Raji (cell line): ENCODE measurements around the gene KRTAP10-11.

Source experiments
- POLR2A ChIP-seq: IDR thresholded peaks from 2 replicates; pipeline ENCODE4 v1.6.1; 2011; ENCODE audit warnings: low read depth, low read length, control low read depth; ENCODE audit not compliant: insufficient read depth

Gene KRTAP10-11

GRCh38 chr21:44613386-44614155 lies 32.6 kb upstream of the KRTAP10-11 start:
- TF ChIP-seq POLR2A: no peak

GRCh38 chr21:44614161-44614631 lies 32.0 kb upstream of the KRTAP10-11 start:
- no peak for TF ChIP-seq POLR2A

GRCh38 chr21:44614961-44615391 lies 31.2 kb upstream of the KRTAP10-11 start:
- TF ChIP-seq POLR2A: no peak

GRCh38 chr21:44615466-44615865 lies 30.7 kb upstream of the KRTAP10-11 start:
- TF ChIP-seq POLR2A: no peak

- TF ChIP-seq POLR2A: no peak
Measured at GRCh38 chr21:44615911-44616590, 30.2 kb upstream of the KRTAP10-11 start.

GRCh38 chr21:44616591-44616926 lies 29.7 kb upstream of the KRTAP10-11 start:
- no peak for TF ChIP-seq POLR2A

GRCh38 chr21:44617071-44617501 lies 29.1 kb upstream of the KRTAP10-11 start:
- no peak for TF ChIP-seq POLR2A

GRCh38 chr21:44618504-44618903 lies 27.7 kb upstream of the KRTAP10-11 start:
- TF ChIP-seq POLR2A: no peak

- no peak for TF ChIP-seq POLR2A
Measured at GRCh38 chr21:44618909-44619308, 27.3 kb upstream of the KRTAP10-11 start.

GRCh38 chr21:44619886-44620285 lies 26.3 kb upstream of the KRTAP10-11 start:
- no peak for TF ChIP-seq POLR2A

GRCh38 chr21:44623575-44623974 lies 22.6 kb upstream of the KRTAP10-11 start:
- no peak for TF ChIP-seq POLR2A

- TF ChIP-seq POLR2A: no peak
Measured at GRCh38 chr21:44625756-44626155, 20.5 kb upstream of the KRTAP10-11 start.

GRCh38 chr21:44626262-44626661 lies 20.0 kb upstream of the KRTAP10-11 start:
- TF ChIP-seq POLR2A: no peak

GRCh38 chr21:44626673-44627143 lies 19.5 kb upstream of the KRTAP10-11 start, which contains the start of gene KRTAP10-9:
TSS of gene KRTAP10-9 (plus strand) at chr21:44627093. CDS start at chr21:44627172, 79 bp downstream.
- TF ChIP-seq POLR2A: no peak

GRCh38 chr21:44628707-44629391 lies 17.4 kb upstream of the KRTAP10-11 start:
- no peak for TF ChIP-seq POLR2A
